NT2/D1 (cell line): Measurements from ENCODE around the gene FRMD5.

ENCODE experiments used
- YY1 ChIP-seq: IDR thresholded peaks from 2 replicates; pipeline ENCODE4 v1.6.1; 2011; ENCODE audit not compliant: insufficient read length, insufficient read depth
- ZNF274 ChIP-seq: IDR thresholded peaks from 2 replicates; pipeline ENCODE4 v1.6.1; 2011; ENCODE audit warnings: mild to moderate bottlenecking, low read depth, low read length

DNA sequence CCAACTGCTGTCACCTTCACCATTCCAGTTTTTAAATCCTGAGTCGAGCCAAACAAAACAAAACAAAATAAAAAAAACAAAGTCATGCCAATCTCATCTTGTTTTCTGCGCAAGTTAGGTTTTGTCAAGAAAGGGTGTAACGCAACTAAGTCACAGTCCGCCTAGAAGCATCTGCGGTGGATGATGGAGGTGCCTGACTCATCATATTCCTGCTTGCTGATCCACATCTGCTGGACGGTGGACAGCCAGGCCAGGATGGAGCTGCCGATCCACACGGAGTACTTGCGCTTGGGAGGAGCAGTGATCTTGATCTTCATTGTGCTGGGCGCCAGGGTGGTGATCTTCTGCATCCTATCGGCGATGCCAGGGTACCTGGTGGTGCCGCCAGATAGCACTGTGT, 206.2 kb downstream of the FRMD5 start:
- no peak for TF ChIP-seq ZNF274
- no peak for TF ChIP-seq YY1
